NCI-H1048 (cell line): ENCODE measurements around the gene SS18L1.

Source experiments
- DNase-seq: peaks from one replicate; lab custom pipeline; 2025; lab: John Stamatoyannopoulos, UW

SS18L1 gene

DNA sequence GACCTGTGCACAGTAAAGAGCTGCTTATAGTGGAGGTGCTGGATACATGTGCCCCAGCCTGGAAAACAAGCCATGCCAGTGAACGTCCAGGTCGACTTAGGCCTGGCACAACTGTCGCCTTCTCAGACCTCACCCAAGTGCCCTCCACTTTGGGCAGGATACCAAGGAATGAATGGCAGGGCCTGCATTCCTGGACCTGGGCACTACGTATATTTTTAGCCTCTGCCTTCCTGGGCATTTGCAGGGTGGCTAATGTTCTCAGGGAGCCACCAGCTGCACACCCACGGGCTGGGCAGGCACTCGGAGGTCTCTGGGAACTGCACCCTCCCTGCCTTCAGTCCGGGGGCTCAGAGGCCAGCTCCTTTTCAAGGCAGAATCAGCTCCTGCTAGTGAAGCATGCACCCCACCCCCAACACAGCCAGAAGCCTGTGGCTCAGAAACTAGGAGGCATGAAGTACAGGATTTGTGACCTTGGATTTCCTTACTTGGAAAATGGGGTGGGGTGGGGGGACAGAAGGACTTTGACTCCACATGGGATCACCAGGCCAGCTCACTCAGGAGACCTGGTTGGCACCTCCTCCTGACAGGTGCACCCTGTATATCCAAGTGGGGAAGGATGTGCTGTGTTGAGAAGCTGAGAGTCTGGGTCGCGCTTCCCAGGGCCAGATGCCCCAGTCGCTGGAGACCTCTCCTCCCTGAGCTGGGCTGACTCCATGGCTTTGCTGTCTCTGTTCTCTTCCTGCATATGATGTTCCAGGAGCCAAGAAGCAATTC lies 23.8 kb upstream of the SS18L1 start:
- no peak for DNase-seq

DNA sequence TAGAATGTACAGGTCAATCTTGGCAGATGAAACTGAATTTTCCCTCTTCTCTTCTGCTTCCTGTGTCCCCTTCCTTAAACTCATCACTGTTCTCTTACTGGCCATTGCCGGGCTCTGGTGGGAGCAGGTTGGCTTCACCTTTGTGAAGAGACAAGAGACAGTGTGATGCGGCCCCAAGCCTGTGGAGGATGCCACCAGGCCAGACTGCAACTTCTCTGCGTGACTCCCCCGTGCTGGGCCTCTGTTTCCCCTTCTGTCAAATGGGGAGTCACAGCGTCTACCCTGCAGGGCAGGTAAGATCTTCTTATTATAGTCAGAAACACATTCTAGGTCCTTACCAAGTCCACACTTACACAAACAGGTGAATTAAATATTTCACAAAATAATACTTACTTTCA lies 23.2 kb upstream of the SS18L1 start:
- DNase-seq = no peak

DNA sequence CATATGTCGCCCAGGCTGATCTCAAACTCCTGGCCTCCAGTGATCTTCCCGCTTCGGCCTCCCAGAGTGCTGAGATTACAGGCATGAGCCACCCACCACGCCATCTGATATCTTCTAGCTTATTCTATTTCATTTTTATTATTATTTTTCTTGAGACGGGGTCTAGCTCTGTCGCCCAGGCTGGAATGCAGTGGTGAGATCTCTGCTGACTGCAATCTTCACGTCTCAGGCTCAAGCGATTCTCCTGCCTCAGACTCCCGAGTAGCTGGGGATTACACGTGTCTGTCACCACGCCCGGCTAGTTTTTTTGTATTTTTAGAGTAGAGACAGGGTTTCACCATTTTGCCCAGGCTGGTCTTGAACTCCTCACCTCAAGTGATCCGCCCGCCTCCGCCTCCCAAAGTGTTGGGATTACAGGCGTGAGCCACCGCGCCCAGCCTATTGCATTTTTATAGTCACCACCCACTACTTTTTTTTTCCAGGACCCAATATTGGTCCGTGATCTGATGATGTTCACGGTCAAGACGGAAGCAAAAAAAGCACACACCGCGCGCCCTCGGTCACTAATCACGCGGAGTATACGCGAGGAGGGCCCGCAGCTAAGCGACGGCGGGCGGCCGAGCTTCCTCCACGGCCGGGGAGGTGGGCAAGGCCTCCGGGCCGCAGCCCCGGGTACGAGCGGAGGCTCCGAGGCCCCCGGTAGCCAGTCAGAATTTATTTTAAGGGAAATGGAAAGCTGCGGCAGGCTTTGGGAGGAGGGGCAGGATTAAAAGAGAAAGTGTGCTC lies 22.4 kb upstream of the SS18L1 start:
- no peak for DNase-seq

DNA sequence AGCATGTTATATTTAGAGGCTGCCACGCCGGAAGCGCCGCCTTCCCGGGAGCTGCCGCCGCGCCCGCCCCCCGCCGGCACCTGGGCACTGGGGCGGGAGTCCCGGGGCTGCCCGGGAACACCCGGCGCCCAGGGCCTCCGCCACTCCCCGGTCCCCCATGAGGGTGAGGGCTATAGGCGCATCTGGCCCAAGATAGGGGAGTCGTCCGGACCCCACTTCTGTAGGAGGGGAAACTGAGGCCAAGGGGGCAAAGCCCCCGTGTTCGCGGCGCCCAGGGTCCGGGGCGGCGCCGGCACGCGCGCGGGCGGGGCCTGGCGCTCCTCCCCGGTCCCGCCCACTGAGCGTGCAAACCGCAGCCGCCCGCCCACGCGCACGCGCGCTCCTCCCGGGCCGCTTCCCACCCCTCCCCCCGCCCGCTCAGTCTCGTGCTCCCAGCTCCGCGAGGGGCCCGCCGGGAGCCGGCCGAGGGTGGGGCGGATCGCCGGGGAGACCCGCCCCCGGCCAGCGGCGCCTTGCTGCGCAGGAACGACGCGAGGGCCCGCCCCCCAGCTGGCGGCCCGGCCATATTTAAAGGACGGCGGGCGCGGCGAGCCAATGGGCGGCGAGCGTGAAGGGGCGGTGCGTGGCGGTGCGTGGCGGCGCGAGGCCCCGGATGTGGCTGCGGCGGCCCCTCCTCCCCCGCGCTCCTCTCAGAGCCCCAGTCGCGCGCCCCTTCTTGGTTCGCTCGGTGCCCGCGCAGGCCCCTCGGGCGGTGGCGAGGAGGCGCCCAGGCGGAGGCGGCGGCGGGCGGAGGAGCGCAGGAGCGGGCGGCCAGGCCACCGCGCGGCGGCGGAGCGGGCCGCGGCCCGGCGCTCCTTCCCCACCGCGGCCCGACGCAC lies 21.6 kb upstream of the SS18L1 start, which contains the start of gene LSM14B:
Gene LSM14B, plus strand, starts transcription at position 700 of the 878 bp plus-strand sequence. CDS start 192 bp downstream, outside the sequence.
- DNase-seq = peak; percentile 87

DNA sequence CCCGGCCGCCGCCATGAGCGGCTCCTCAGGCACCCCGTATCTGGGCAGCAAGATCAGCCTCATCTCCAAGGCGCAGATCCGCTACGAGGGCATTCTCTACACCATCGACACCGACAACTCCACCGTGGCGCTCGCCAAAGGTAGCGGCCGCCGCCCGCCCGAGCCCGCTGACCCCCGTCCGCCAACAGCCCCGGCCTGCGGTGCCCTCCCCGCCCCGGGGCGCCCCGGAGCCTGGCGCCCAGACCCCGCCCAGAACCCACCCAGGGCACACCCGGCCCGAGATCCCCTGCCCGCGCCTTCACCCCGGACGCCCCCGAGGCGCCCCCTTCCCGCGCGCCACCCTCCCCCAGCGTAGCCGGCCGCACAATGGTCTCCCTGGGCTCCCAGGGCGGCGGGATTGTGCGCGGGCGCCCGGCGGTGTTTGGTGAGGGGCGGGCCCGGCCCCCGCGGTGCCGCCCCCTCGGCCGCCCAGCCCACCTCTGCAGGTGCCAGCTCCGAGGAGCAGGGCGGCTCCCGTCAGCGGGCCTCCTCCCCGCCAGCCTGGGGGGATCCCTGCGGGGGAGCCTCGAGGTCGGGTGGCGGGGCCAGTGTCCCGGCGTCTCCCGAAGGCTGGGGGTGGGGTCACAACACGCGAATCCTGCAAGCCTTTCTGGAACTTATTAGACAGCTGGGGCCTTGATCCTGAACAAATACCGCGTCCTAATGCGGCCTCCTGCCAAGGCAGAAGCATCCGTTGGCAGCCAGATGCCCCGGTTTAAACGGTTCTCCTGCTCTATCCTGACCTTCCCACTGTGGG lies 20.7 kb upstream of the SS18L1 start:
- peak; percentile 30 for DNase-seq

DNA sequence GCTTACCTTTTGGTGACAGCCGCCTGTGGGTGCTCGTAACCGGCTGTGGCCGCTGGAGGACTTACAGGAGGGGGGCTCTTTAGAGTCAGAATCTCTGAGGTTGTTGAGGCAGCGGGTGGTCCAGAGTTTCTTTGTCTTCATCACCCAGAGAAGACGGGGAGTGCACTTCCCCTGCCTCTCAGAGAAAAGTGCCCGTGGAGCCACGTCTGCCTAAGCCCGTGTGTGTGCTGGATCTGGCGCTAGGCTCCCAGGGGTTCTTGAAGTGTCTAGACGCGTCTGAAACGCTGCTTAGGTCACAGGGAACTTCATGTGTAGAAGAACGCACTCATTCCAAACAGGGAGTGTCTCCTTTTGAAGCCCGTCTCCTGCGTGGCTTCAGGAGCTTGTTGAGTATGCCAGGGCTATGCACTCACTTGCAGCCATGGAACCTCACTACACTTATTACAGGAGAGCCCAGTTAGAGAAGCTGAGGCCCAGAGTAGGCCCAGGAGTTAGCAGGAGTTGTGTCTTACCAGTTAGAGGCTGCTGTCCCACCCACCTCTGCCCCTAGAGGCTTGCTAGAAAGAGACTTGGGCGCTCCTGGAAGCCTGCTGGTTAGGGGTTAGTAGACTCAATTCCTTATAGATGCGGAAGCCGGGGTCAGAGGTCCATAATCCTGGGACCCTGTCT lies 20.0 kb upstream of the SS18L1 start:
- DNase-seq = no peak

DNA sequence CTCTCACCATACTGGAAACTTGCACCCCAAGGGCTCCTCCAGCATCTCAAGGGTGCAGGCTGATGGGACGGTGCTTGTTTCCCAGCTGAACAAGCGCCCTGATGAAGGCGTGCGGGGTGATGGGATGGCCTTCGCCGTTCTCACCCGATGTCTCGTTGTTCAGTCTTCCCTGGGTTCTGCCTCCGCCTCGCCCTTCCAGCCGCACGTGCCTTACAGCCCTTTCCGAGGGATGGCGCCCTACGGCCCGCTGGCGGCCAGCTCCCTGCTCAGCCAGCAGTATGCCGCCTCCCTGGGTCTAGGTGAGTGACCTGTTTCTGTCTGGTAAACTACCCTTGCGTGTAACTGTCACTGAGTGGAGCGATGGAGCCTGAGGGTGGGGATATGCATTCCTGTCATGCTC lies 17.4 kb upstream of the SS18L1 start:
- no peak for DNase-seq

DNA sequence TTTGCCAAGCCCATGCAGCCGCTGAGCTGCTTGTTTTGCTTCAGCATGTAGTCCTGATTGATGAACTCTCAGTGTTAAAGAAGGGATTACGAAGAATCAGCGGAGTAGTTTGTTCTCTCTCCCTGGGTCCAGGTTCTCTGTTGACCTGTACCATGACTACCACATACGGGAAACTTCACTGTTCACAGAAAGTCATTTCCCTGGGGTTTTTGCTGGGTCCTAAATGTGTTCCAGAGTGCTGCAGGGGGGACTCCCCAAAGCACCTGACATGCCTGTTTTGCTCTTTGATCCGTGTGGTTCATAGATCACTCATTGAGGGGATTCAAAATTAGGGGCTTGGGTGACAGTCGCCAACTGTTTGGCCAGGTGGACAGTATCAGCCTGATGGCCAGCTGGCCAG lies 15.8 kb upstream of the SS18L1 start:
- no peak for DNase-seq

DNA sequence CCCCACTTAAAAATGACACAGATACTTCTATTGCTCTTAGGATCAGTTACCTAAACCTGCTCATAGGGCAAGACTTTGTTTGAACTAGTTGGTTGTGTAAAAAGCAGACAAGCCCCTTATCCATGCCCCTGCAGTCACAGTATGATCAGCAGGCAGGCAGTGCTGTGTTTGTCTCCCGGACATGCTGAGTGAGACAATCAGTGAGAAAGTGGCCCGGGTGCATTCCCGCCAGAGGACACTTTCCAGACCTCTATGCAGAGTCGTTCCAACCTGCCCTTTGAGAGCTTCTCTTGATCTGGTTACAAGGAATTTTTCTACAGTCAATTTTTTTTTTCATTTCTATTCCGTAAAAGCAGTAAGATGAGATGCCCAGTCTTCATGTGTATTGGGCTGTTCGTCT lies 15.1 kb upstream of the SS18L1 start:
- no peak for DNase-seq

DNA sequence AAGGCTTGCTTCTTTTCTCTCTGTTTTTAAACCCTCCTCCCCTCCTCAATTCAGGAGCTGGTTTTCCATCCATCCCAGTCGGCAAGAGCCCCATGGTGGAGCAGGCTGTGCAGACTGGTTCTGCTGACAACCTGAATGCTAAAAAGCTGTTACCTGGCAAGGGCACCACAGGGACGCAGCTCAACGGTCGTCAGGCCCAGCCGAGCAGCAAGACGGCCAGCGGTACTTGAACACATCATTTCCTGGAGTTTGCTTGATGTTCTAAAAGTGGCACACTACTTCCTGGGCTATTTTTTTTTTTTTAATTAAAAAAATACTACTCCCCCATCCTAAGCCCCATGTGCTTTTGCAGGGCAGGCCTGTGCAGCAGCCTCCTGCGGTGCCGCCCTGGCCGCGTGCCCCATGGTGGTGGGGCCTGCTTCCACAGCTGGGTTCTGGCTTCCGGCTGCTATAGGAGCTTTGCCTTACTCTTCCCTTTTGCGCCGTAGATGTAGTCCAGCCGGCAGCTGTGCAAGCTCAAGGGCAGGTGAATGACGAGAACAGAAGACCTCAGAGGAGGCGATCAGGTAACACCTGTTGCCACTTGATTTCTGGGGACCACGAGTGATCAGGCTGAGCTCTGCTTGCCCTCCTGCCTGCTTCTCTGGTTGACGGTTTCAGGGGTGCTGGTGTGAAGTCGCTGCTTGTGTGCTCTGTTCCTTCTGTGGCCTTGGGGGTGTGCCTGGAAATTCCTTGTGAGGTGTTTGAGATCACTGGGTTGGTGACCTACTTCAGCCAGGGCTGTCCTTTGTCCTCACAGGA lies 13.6 kb upstream of the SS18L1 start:
- no peak for DNase-seq

DNA sequence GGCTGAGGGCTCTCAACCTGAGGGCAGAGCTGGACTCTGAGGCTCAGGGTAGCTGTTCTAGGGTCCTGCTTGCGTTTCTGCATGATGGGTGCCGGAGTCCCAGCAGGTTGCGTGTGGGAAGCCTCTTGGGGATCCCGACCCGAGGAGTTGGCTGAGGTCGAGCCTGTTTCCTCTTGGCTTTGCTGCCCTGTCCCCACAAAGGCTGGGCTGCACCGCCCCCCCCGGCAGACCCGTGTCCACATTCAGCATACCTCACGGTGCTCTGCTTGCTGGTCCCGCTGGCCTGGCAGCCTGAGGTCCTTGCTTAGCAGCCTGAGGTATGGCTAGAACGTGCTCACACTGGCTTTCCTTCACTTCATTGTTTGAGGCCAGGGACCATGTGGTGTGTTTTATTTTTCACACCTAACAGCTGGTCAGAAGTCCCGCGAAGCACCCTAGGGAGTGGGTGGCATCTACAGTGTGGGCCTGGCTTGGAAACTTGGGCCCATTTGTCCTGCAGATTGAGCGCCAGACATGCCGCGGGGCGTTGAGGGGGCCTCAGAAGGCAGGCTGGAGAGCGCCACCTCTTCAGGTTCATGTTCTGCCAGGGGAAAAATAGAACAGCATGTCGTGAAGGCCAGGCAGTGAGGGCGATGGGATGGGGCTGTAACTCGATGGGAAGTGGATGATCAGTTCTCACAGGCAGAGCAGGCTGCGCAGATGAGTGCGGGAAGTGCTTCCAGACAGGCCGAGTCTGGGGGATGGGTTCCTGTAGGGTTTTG lies 11.8 kb upstream of the SS18L1 start:
- DNase-seq = no peak

DNA sequence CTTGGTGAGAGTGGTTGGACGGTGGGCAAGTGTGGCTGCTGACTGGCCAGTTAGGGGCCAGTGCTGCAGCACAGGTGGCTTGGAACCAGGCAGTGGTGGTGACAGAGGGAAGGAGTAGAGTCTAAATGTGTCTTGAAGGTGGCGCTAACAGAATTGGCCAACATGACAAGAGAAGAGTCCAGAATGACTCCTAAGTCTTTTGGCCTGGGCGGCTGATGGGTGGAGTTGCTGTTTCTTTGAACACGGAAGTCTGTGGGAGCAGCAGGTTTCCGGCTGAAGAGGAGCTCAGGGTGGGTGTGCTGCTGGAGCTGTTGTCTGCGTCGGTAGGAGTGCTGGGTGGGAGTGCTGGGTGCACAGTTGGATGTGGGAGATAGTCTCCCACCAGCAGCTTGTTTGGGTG lies 11.1 kb upstream of the SS18L1 start:
- DNase-seq = no peak

DNA sequence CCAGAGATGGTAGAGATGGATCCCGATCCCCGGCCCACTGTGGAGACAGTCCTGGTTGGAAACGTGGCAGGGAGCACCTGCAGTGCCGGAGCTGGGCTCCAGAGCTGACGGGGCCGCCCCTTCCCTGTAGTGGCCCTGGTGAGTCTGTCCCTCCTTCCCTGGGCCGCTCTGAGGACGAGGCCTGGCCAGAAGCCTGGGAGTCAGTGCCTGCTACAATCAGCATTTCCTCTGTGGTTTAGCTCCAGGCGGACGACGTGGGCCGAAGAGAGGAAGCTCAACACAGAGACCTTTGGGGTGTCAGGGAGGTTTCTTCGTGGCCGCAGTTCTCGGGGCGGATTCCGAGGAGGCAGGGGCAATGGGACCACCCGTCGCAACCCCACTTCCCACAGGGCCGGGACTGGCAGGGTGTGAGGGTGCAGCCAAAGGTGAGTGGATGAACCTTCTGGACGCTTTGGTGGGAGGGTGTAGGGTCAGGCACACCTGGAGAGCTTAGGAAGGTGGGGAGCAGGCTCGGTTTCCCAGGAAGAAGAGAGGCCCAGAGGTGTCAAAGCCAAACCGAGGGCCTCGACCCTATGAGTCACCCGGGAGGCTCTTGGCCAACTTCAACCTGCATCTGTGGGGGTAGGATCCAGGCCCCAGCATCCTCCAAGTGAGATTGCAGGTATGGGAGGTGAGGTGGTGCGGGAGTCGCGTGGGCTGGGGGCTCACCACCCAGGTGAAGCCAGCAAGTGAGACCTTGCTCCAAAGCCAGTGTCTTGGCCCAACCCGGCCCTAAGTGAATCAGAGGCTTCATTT lies 10.3 kb upstream of the SS18L1 start:
- no peak for DNase-seq

DNA sequence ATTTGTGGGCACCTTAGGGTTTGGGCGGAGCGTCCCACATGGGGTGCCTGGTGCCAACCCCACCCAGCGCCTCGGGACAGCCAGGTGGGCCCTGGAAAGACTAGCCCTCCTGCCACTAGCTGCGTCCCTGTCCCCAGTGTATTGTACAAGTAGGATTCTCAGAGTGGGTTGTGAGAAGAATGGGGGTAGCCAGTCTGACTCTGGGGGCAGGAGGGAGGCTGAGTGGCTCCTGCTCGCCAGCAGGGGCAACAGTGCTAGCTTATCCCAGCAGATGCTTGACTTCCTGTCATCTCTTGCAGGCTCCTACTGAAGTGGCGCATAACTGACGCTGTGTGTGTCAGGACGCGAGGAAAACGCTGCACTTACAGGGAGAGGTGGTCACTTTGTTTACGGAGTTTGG lies 9.7 kb upstream of the SS18L1 start:
- DNase-seq = no peak

DNA sequence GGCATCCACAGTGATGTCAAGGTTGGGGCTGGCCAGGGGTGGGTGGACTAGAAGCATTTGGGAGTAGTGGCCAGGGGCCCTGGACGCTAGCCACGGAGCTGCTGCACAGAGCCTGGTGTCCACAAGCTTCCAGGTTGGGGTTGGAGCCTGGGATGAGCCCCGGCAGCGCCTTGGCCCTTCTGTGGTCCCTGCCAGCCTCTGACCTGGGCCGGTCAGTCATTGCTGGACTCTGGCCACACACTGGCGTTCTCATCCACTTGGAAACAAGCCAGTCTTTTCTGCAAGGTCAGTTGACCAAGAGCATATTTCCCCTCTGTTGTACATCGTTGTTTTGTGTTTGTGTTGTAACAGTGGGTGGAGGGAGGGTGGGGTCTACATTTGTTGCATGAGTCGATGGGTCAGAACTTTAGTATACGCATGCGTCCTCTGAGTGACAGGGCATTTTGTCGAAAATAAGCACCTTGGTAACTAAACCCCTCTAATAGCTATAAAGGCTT lies 8.8 kb upstream of the SS18L1 start:
- no peak for DNase-seq

DNA sequence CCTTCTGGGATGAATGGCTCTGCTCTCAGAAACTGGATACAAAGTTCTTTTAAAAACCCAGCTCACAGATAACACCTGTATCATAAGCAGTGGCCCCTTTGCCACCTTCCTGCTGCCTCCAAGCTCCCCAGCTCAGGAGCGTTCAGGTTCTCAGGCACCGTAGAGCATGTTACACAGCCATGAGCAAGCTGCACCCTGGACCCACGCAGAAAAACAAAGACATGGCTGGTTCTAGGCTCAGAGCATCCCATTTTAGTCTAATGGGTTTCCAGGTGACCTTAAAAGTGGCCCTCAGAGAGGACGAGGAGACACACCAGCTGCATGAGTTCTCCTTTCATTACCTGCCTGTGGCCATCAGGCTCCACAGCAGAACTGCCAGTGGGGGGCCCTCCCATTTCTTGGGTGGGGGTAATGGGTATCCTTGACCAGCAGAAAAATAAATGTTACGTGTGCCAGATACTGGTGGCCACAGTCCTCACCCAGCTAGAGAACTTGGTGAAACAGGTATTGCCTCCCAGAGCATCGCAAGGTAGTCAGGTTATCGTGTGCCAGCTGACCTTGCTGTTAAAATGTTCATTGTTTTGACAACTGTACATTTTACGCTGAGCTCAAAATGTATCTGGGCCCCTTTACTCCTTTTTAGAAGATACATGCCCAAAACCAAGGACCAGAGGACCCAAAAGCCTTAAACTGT lies 7.8 kb upstream of the SS18L1 start:
- no peak for DNase-seq

DNA sequence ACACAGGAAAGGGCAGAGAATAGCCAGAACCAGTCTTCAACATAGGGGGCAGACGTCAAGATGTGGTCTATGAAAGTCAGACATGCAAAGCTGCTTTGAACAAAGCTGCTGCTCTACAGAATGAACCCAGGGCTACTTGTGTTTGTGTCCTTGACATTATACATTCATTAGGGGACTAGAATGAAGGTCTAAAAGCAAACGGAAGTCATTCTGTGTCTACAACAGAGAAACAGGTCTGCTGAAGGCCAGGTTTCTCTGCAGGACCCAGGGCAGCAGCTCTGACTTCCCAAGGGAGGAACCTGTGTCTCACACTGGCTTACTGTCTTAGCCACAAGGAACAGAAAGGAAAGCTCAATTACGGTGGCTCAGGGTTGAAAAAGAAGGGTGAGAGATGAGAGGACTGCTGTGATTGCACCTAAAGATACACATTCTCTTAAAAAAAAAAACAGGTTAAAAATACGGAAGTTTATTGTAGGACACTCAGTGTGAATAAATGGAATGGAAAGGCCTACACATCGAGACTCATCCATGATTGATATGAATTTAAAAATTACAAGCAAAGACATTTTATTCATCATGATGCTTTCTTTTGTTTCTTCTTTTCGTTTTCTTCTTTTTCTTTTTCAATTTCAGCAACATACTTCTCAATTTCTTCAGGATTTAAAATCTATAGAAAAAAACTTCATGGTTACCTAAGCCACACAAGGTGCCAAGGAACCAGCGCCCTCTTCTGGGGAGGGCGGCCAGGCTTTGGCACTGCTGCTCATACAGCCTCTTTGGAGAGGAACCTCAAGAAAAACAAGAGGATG lies 7.1 kb upstream of the SS18L1 start:
- no peak for DNase-seq
